VCaP (cell line): Measurements from ENCODE around the gene LAMB4.

Experiments used
- H3K27ac ChIP-seq: fragments of 450-650 bp; 2 replicates; pipeline ENCODE4 v1.5.1; 2017
- CTCF ChIP-seq: fragments of 450-650 bp; conservative IDR thresholded peaks from 2 replicates; pipeline ENCODE4 v1.5.1; 2017; ENCODE audit warnings: mild to moderate bottlenecking, moderate library complexity

The LAMB4 gene

GRCh38 chr7:108046952-108047506 is 83.1 kb downstream of the LAMB4 start:
- TF ChIP-seq CTCF: no peak

GRCh38 chr7:108045669-108046068 is 84.5 kb downstream of the LAMB4 start:
- TF ChIP-seq CTCF: no peak

More at GRCh38 chr7:108046952-108047506, 83.1 kb downstream of the LAMB4 start:
- no peak overlapping the region for H3K27ac ChIP-seq

GRCh38 chr7:108045154-108045553 is 85.0 kb downstream of the LAMB4 start:
- no peak overlapping the region for H3K27ac ChIP-seq
- no peak for TF ChIP-seq CTCF

More at GRCh38 chr7:108045669-108046068, 84.5 kb downstream of the LAMB4 start:
- no peak overlapping the region for H3K27ac ChIP-seq

GRCh38 chr7:108044345-108044744 is 85.8 kb downstream of the LAMB4 start:
- TF ChIP-seq CTCF: no peak
- H3K27ac ChIP-seq: peak overlapping the region; percentile 27

GRCh38 chr7:108038986-108039385 is 91.2 kb downstream of the LAMB4 start:
- H3K27ac ChIP-seq: no peak overlapping the region
- no peak for TF ChIP-seq CTCF

GRCh38 chr7:108037741-108038140 is 92.4 kb downstream of the LAMB4 start:
- no peak overlapping the region for H3K27ac ChIP-seq
- TF ChIP-seq CTCF: no peak

GRCh38 chr7:108037140-108037539 is 93.0 kb downstream of the LAMB4 start:
- no peak for TF ChIP-seq CTCF
- H3K27ac ChIP-seq: no peak overlapping the region
